NCI-H345 treated with DMSO at 0.1 percent for 48 hours (cell line): Measurements from ENCODE around the gene SMIM45.

Experiments used
- DNase-seq: peaks from one replicate; lab custom pipeline; 2025; ENCODE audit not compliant: unreplicated experiment; lab: John Stamatoyannopoulos, UW

SMIM45 gene

DNA sequence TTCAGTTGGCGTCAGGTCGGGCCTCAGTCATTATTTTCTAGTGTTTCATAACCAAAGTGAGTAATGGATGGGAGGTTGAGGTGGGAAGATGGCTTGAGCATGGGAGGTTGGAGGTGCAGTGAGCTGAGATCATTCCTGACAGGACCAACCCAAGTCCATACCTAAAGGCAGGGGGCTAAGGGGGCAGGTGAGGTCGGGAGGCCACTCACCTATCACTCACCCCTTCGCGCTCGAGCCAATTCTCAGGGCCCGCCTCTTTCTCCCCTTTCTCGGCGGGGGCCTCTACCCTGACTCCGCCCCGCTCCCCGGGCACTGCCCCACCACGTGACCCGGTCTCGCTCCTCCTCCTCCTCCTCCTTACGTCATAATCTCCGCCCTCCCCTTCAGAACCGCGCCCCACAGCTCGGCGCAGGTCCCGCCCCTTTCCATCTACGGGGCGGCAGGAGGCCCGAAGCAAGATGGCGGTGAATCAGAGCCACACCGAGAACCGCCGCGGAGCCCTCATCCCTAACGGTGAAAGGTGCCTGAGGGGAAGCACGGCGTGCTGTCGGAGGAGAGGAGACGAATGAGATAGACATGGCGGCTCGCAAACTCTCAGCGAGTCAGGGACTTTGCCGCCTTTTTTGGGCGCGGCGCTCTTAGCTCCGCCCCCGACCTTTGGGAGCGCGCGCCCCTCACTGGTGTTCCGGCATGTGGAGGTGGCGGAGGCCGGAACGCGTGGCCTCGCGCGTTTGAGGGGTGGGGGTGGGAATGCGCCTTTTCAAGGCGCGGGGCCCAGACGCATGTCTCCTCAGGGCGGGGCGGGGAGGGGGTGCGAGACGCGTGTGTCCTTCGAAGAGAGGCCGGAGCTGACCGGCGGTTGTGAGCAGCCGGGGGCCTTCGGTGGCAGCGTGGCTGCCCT, 46.7 kb downstream of the SMIM45 start, which contains the start of gene WBP2NL:
WBP2NL (plus strand) TSS at position 428 of the 901 bp plus-strand sequence; CDS start at position 459, 31 bp downstream.
- DNase-seq, result peak; percentile 53

DNA sequence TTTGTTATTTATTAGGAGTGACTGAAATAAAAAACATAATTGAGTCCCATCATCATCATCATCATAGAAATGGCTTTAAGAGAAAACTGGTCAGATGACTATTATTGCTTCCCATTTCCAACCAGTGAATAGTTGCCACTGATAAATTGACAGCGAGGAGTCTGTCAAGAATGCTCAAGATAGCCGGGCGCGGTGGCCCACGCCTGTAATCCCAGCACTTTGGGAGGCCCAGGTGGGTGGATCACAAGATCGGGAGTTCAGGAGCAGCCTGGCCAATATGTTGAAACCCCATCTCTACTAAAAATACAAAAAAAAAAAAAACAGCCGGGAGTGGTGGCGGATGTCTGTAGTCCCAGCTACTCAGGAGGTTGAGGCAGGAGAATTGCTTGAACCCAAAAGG, 48.5 kb downstream of the SMIM45 start:
- no peak for DNase-seq

DNA sequence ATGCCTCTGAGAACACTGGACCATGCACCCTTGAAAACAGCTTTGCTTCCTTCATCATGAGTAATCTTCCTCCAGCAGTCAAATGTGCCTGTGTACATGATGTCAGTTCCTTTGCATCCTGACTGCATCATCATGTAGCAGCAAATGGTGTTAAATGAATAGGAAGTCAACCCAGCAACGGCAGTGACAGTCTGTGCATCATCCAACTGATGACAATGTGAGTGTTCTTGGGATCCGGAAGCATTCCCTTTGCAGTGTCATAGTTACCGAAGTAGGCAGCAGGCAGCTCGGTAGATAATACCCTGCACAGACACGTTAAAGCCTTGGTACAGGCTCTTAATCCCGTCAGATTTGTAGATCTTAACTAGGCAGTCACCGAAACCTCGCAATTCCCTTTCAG, 49.2 kb downstream of the SMIM45 start:
- DNase-seq, result no peak

DNA sequence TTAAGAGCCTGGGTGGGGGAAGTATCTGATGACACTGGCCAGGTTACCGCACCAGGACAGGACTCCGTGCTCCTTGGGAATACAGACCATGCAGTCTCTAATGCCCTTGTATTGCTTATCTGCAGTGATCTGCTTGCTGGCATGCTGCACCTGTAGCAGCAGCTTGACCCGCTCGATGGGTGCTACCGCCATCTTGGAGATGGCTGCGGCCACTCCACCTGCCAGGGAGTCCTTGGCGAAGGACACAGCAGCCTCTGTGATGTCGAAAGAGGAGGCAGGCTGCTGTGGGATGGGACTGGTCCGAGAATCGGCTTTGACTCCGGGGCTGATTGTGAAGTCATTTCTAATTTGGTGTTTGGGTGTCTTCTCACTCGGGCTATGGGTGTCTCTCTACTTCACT, 49.8 kb downstream of the SMIM45 start:
- DNase-seq, result no peak

GRCh38 chr22:42007922-42008321, 56.0 kb downstream of the SMIM45 start:
- no peak for DNase-seq
